HG03439 (cell line): ENCODE measurements around the gene UGT1A5.

Experiments used
- ATAC-seq: cut with Tn5 transposase; IDR thresholded peaks from one replicate; pipeline ENCODE4 v1.9.1; 2021; ENCODE audit warnings: mild to moderate bottlenecking, moderate library complexity; ENCODE audit not compliant: unreplicated experiment

Gene UGT1A5

DNA sequence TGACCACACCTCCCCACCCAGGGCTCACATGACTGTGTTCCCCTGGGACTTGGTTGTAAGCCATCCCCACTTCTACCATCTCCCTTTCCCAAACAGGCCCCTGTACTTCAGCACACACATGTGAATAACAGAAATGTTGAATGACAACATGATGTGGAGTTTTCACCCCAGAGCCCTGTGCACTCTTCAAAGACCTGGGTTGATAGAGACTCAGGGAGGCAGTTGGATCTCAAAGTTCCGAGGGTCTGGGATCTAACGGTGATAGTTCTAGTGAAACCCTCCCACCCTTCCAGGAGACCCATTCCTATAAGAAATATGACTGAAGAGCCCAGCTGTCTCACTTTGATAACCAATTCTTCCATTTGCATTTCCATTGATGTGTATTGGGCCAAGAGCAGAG, 65.3 kb downstream of the UGT1A5 start, which contains the start of gene MROH2A:
TSS of gene MROH2A (plus strand) at position 301 of the 400 bp plus-strand sequence. CDS start 1,029 bp downstream, outside the sequence.
- ATAC-seq, result no peak

DNA sequence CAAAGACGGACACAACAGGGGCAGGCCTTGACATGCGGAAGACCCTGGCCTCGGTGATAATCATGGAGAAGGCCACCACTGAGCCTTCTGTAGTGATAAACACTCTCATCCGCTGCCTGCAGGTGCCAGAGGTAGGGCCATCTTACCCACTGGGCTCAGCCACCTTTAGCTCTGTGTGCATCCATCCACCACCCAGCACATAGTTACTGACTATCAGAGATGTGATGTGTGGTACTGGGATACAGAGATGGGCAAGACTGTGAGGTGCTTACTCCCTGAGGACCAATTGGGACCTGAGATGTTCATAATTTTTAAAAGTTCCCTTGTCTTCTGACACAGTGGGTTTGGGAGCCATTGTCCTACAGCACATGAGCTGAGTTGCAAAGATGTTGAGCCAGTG, 67.0 kb downstream of the UGT1A5 start:
- no peak for ATAC-seq

DNA sequence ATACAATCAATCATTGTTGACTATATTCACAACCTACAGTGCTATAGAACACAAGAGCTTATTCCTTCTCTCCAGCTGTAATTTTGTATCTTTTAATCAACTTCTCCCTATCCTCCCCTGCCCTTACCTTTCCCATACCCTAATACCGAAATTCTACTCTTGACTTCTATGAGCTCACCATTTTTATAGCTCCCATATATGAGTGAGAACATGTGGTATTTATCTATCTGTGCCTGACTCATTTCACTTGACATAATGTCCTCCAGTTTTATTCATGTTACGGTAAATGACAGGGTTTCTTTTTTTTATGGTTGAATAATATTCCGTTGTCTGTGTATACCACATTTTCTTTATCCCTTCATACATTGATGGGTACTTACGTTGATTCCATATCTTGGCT, 68.1 kb downstream of the UGT1A5 start:
- ATAC-seq, result no peak

DNA sequence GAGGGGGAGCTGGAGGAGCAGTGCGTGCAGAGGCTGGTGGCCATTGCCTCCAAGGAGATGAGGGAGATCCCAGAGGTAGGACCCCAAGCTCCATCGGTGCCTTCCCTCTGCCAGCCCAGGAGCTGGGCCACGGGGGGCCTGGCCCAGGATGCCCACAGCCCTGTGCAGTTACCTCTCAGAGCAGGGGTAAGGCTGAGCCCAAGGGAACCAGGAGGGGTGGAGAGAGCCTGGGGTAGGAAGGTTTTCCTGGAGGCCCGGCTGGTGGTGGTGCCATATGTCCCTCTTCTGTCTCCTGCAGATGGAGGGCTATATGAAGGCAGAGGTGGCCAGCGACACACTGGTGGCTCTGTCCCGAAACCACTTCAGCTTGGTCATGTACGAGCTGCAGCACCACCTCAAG, 76.8 kb downstream of the UGT1A5 start:
- ATAC-seq, result no peak

DNA sequence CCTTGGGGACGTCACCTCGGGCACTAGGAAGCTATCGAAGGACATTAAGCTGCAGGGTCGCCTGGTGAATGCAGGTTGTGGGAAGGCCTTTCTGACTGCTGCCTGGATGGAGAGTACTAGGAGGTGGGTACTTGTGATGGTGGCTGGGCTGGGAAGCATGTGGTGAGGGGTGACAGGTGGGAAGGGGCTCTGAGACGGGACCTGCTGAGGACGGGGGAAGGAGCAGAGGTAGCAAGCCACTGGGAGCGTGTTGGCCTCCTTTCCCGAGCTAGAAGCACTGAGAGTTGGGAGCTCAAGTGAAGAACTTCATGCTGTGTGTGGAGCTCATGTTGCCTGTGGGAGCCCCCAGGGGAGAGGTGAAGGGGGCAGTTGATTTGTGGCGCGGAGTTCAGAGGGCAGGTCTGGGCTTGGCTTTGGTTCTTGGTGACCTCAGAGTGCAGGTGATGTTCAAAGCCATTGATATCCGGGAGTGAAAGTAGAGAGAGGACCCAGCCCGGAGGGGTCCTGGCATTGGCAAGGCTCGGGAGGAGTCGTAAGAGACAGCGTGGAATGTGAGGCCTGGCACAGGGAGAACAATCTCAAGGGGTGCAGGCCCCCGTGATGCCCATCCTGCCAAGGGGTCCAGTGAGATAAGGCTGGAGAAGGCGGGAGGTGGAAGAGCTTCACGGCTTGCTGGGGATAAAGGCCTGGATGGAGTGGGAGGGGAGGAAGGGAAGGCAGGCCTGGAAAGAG, 78.6 kb downstream of the UGT1A5 start:
- no peak for ATAC-seq

DNA sequence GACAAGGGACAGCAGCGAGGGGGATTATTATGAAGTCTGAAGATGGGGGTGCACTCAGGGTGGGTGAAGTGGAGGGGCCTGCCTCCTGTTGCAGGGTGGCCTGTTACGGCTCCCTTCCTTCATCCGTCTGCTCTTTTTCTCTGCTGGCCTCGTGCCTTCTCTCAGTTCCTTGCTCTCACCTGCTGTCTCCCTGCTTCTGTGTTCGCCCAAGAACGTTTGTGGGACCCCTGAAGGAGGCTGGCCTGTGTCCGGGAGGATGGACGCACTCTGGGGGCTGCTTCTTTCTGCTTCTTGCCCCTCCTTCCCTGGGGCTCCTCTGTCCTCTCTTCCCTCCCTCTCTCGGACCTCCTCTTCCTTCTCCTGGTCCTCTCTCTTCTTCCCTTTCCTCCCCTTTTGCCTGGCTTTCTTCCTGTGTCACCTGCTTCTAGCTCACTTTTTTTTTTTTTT, 79.2 kb downstream of the UGT1A5 start:
- ATAC-seq, result no peak

DNA sequence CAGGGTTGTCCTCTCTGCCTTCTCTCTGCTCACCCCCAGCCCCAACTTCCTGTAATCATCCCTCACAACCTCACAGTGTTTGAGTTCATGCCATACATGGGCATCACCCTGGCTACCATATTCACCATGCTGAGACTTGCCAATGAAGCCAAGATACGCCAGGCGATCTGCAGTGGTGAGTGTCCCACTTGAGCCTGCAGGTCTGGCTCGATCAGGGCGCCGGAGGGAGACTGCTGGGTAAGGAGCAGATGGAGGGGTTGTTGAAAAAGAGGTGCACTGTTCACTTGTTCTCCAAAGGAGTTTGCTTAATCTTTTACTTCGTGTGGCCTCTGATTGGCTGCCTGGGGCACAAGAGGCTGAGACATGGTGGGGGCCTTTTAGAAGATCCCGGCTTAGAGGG, 80.0 kb downstream of the UGT1A5 start:
- ATAC-seq, result no peak

DNA sequence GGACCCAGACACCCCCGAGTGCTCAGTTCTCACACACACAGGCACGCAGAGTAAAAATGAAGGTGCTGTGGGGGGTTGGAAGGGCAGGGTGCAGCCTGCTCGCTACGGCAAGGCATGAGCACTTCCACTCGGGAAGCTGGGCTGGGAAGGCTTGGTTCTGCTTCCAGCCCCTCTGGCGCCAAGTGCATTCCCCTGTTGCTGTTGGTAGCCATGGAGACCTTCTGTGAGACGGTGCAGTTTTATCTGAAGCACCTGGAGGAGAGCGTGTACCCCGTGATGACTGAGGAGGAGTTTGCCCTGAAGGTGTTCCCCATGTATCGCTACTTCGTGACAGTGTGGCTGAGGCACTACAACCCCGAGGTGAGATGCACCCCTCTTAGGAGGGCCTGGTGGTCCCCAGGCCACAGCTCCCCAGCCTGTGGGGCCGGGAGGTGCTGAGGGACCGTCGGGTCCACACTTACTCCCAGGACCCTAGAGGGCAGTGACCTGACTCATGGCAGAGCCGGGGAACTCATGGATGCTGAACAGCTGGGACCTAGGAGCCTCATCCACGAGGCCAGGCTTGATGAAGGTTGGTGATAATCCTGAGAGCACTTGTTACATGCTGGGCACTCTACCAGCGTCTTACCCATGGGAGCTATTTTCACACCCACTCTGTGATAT, 80.9 kb downstream of the UGT1A5 start:
- ATAC-seq, result no peak

DNA sequence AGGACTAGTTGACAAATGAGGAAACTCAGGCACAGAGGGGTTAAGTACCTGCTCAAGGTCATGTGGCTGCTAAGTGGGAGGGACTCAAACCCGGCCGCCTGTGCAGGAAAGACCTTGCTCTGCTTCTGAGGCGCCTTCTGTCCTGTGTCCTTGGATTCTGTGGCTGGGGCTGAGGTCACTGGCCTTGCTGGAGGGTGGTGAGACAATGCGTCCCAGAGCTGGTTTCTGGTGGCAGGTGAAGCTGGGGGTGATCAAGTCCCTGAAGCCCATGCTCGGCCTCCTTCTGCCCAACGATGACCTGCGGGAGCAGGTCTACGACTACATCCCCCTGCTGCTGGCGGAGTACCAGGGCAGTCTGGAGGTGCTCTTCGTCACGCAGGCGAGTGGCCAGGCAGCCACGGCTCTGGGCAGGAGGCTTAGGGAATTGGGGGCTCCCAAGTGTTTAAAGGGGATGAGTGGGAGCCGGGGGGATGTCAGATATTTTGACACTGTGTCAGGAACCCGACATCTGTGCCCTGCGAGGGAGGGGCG, 81.5 kb downstream of the UGT1A5 start:
- ATAC-seq, result no peak

DNA sequence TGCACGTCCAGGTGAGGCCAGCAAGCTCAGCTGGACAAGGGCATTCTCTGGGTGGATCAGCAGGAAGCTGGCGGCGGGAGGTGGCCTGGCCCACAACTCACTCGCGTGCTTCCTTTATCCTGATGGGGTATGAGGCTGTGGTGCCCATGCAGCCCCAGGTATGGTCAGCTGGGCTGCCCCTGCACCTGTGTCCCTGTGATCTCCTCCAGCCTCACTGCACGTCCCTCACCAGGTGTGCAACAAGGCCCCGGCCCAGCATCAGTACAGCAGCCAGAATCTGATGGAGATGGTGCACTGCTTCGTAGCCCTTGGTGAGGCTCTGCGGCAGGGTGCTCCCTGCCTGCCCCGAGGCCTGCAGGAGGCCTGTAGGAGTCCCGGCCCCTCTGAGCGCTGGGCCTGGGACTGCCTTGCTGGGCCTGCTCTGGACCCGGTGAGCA, 83.0 kb downstream of the UGT1A5 start:
- ATAC-seq, result no peak

DNA sequence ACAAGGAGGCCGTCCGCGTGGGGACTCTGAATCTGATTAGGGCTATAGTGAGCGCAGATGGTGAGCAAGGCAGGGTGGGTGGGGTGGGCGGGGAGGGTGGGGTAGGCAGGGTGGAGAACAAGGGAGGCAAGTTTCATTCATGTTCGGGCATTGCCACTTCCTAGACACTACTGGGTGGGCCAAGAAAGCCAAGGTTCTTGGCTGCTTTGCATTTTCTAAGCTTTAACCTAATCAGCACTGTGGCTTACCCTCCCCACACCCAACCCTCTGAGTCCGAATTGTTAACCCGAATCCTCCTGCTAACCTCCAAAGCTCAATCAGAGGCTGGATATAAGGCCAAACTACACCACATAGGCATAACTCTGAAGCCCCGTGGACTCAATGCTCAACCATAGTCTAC, 83.5 kb downstream of the UGT1A5 start:
- ATAC-seq, result no peak

DNA sequence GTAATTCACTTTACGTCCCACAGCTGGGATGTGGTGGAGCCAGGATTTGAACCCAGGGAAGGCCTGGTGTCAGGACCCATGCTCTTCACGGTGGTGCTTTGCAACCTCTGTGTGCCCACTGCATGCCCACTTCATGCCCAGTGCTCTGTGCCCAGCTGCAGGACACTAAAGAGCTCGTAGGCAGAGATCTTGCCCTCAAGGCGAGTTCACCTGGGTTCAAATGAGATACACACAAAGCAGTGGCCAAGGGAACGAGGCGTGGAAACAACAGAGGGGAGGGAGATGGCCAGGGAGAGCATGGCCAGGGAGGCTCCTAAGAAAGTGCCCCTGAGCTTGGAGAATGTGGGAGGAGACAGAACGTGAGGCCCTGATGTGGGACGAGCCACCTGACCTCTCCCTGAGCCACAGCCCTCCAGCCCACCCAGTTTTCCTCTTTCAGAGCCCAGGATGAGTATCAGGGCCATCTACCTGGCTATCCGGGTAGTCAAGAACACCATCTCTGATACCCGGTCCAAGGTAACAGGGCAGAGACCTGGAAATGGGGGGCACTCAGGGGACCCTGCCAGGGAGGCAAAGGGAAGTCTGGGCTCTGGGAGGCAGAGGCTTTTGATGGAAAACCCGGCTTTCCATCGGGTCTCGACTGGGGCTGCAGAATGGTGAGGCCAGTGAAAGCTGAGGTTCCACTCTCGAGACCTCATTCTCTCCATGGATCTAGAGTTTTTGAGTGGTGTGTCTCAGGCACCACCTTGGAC, 85.8 kb downstream of the UGT1A5 start:
- no peak for ATAC-seq

DNA sequence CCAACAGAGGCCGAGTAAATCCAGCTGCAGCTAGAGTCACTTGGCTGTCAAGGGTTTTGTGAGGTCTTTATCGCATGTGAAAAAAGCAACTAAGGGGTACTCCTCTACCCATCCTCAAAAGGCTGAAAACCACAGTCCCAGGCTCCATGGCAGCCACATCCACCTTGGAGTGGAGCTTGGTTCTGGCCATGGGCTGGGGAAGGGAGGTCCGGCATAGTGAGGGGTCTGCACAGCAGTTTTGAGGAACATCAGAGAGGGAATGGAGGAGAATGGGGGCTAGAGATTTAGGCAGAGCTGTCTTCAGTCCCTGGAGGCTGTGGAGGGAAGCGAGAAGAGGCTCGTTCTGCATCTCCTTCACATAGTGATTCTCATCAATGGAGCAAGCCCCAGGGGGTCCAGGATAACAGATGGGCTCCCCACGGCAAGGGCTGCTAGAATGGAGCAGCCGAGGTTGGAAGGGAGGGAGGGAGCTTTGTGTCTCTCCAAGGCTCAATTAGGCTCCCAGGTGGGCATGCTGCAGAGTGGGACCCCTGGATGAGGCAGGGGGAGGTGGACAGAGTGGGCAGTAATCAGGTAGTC, 86.5 kb downstream of the UGT1A5 start:
- ATAC-seq, result no peak

DNA sequence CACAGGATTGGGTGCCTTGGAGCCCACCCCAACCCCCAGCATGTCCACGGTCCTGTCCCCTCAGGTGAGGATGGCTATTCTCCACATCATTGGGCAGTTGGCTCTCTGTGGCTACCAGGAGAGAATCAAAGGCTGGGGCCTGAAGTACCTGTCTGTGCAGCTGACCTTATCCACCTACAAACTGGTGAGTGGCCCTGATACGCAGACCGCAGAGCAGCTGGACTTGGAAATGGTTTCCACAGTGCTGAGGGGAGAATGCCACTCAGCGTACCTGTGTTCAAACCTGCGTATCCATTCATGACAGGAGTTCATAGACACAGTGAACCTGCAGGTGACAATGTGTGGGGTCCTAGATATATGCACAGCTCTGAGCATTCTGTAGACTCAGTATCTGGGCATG, 87.0 kb downstream of the UGT1A5 start:
- ATAC-seq, result no peak

DNA sequence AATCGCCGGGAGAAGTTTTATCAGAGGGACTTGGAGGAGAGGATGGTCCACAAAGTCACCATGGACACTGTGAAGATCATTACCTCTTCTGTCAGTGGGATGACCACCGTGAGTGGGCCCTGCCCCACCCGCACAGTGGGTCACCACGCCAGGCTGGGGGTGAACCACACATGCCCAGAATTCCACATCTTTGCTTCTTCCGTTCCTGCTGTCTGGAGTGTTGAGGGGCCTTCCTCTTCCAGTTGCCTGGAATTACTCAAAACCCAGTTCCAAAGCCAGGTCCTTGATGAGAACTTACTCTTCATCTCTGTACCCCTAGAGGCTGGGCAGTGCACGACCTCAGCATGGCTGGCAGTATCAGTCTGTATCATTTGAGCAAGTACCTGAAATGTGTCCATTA, 87.5 kb downstream of the UGT1A5 start:
- no peak for ATAC-seq

DNA sequence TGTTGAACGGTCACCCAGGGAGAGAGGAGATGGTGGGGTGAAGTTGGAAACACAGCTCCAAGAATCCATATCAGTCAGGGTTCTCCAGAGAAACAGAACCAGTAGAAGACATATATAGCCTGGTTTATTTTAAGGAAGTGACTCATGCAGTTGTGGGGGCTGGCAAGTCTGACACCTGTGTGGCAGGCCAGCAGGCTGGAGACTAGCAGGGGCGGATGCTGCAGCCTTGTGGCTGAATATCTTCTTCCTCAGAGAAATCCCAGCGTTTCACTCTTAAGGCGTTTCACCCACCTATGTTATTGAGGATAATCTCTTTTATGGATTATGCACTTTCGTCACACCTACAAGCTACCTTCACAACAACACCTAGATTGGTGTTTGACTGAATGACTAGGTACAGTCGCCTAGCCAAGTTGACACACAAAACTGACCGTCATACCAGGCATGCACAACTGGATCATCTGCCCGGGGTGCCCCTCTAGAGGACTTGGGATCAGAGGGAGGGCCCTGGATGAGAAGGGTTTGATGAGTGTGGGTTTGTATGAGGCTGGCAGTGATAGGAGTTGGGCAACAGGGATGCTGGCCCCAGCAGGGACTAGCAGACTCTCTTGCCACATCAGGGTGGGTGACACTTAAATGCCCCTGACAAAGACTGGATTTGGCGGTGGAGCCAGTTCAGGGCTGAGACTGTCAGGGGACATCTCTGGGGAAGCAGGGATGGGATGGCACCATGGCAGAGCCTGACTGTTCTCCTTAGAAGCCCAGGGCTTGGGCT, 88.8 kb downstream of the UGT1A5 start:
- no peak for ATAC-seq

DNA sequence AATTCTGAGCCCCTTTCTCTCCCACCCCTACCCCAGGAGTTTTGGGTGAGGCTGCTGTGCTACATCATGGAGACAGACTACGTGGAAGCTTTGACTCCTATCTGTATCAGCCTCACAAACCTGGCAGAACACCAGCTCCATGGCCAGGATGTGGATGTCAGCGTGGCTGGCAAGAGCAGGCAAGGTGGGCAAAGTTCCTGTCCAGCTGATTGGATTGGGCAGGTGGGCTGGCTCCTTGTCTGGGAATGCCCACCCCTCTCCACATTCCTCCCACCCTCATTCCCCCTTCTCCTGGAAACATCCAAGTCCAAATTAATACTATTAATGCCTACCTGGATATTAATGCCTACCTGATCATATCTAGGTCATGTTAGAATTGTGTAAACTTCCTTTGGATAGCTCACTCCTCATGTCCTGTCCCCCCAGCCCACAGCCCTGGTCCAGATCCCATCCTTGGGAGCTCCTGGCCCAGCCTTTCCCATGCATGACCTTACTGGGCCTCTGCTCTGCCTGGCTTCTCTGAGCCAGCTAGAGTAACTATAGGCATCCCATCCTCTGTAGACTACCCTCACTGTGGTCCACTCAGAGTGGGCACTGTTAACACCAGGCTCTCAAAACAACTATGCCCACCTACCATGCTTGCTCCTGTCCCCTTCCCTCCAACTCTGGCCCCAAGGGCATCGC, 89.6 kb downstream of the UGT1A5 start:
- no peak for ATAC-seq

DNA sequence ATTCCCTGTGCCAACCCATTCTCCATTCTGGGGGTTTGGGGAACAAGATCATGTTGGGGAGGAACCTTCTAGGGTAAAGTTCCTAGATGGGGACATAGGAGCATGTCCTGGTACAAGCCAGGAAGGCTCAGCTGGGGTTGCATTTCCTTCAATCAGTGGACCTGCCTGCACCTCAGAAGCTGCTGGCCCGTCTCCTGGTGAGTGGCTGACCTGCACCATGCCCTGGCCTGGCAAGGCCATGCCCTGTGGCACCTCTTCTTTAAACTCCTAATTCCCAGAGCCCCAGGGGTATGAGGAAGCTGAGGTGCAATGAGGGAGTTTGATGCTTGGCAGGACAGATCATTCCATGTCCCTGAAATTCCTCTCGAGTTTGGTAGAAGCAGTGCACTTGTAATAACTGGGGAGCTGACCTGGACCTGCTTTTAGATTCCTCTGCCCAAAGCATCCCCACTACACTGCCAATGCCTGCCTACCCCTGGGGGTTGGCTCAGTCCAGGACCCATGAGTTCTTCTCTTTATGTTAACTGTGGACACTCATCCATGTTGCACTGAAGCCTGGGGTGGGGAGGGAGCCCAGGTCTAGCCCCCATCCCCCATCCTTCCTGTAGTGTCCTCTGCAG, 90.7 kb downstream of the UGT1A5 start:
- no peak for ATAC-seq

DNA sequence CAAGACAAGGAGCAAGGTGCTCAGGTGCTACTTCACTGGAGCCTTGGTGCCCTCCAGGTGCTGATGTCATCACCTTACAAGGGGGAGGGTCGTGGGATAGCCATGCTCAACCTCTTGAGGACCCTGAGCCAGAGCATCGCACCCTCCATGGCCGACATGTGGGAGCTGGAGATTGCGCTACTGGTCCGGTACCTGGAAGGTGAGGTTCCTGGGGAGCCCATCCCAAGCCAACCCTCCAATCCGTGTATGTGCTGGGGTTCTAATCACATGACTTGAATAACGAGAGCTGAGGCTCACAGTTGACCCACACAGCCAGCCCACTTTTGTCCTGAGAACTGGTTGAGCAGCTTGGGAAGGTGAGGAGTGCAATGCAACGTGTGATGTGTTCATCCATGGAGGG, 91.3 kb downstream of the UGT1A5 start:
- no peak for ATAC-seq
